K562 (cell line): ENCODE measurements around the gene SPCS2. TPM values are rescaled to one million over a fixed set of nuclear protein-coding genes. Genes with fewer than 3 reads are reported as not detected.

Experiments
- DLX4 ChIP-seq: fragments of 250-450 bp; sonication (Bioruptor Pico); IDR thresholded peaks from 2 replicates; pipeline ENCODE4 v1.6.1; 2021; ENCODE audit warnings: mild to moderate bottlenecking
- ID3 ChIP-seq, 2 experiments: fragments of 250-450 bp in 1 of 2; fragments of 450-650 bp in 1 of 2; sonication (Bioruptor Pico) in 1 of 2; IDR thresholded peaks; 2 replicates each; pipeline versions ENCODE4 v1.6.1 to v1.8.0; 2016 to 2021; ENCODE audit warnings: mild to moderate bottlenecking in 2 of 2, moderate library complexity in 2 of 2, missing compliant biosample characterization in 1 of 2, missing genetic modification characterization in 1 of 2
- KDM2B ChIP-seq: fragments of 250-450 bp; sonication (Bioruptor Pico); IDR thresholded peaks from 2 replicates; pipeline ENCODE4 v1.8.0; 2021; ENCODE audit warnings: mild to moderate bottlenecking, moderate library complexity
- LCOR ChIP-seq: sonication (generic); formaldehyde crosslinking; IDR thresholded peaks from 2 replicates; pipeline ENCODE4 v1.8.0; 2022; ENCODE audit warnings: mild to moderate bottlenecking, missing genetic modification reagents
- POLR2AphosphoS5 ChIP-seq: IDR thresholded peaks from 2 replicates; pipeline ENCODE4 v1.6.1; 2011; ENCODE audit warnings: mild to moderate bottlenecking, low read depth, low read length, moderate library complexity; ENCODE audit not compliant: control insufficient read depth, insufficient read depth
- RAD51 ChIP-seq: fragments of 450-650 bp; IDR thresholded peaks from 2 replicates; pipeline ENCODE4 v1.7.1; 2016; ENCODE audit warnings: low read depth, mild to moderate bottlenecking, borderline replicate concordance
- RBBP5 ChIP-seq: fragments of 200-600 bp; sonication (generic); IDR thresholded peaks from 2 replicates; pipeline ENCODE4 v1.6.1; 2012; ENCODE audit warnings: borderline replicate concordance, mild to moderate bottlenecking, low read length, control low read depth, inconsistent platforms; ENCODE audit not compliant: insufficient read depth, poor library complexity, severe bottlenecking
- SMARCA5 ChIP-seq: fragments of 450-650 bp; IDR thresholded peaks from 2 replicates; pipeline ENCODE4 v1.6.1; 2016
- SP1 ChIP-seq: sonication (generic); formaldehyde crosslinking; IDR thresholded peaks from 2 replicates; pipeline ENCODE4 v1.8.1; 2022; ENCODE audit warnings: mild to moderate bottlenecking, missing genetic modification reagents
- ZBTB7A ChIP-seq: IDR thresholded peaks from 2 replicates; pipeline ENCODE4 v1.6.1; 2011; ENCODE audit warnings: low read depth, mild to moderate bottlenecking, low read length, moderate library complexity, borderline replicate concordance; ENCODE audit not compliant: control insufficient read depth
- ZNF407 ChIP-seq: fragments of 450-650 bp; IDR thresholded peaks from 2 replicates; pipeline ENCODE4 v1.6.1; 2016; ENCODE audit warnings: low read depth
- ZNF518B ChIP-seq: fragments of 250-450 bp; sonication (Bioruptor Pico); IDR thresholded peaks from 2 replicates; pipeline ENCODE4 v1.5.0; 2021; ENCODE audit warnings: mild to moderate bottlenecking, moderate library complexity
- ZNF778 ChIP-seq: fragments of 450-650 bp; formaldehyde crosslinking; IDR thresholded peaks from 2 replicates; pipeline ENCODE4 v1.4.0; 2020; ENCODE audit warnings: mild to moderate bottlenecking, moderate library complexity
- polyA plus RNA-seq, 8 experiments: library from polyadenylated mRNA; depleted of rRNA in 4 of 8; stranded (reverse) in 5 of 8; unstranded in 3 of 8; fragments of >200 nt; fragmentation: Nextera tagmentation in 2 of 8; fragmentation: Illumina TruSeq in 1 of 8; extraction: Ambion mirVana in 2 of 8; extraction: Trizol in 1 of 8; gene quantifications; 2 replicates each; pipeline versions ENCODE4 v1.2.1 to v1.2.3, GENCODE V29; 2011 to 2014; ENCODE audit warnings: inconsistent platforms in 1 of 8, missing spikeins in 1 of 8
- total RNA-seq, 7 experiments: library from RNA; depleted of rRNA in 6 of 7; stranded (reverse); fragments of >200 nt in 6 of 7; fragmentation: Illumina TruSeq in 2 of 7; extraction: Trizol in 2 of 7; gene quantifications; 2 replicates each; pipeline versions ENCODE4 v1.2.1 to v1.2.3, GENCODE V29; 2011 to 2021; ENCODE audit warnings: low replicate concordance in 1 of 7

The SPCS2 gene
- total and polyA plus RNA-seq, 9 of the 15 experiments (the other 6 are each of a cell fraction or from before 2014, with no cell fraction given): 38.2 to 458 (median 193) TPM

GRCh38 chr11:74948898-74949752 is at the start of gene SPCS2, which contains the start of gene XRRA1 (continued):
- no peak for TF ChIP-seq DLX4 (CRISPR knock-in tag)
- no peak; the same call in 1 of the 2 replicates for TF ChIP-seq LCOR (CRISPR knock-in tag)
- no peak for TF ChIP-seq KDM2B (CRISPR knock-in tag)
- no peak for TF ChIP-seq ID3 (CRISPR knock-in tag; IDR thresholded peaks at IDR 0.05)
- TF ChIP-seq ID3 (tag; IDR thresholded peaks at IDR 0.05): peak; percentile 77
- TF ChIP-seq SMARCA5: no peak
- peak; percentile 93 for TF ChIP-seq SP1 (CRISPR knock-in tag)
- TF ChIP-seq RBBP5: peak; percentile 94
- peak; percentile 45; the same call in 1 of the 2 replicates for TF ChIP-seq ZBTB7A
- TF ChIP-seq RAD51: peak; percentile 88
- TF ChIP-seq ZNF407: peak; percentile 91
- TF ChIP-seq POLR2AphosphoS5: peak; percentile 87
- no peak for TF ChIP-seq ZNF518B
- no peak for TF ChIP-seq ZNF778
